A204.1 (cell line): ENCODE measurements around the gene SERPINH1.

Source experiments
- FAIRE-seq: peaks from 2 replicates; lab custom pipeline; 2012; peaks lifted over from hg19 to GRCh38; lab: Jason Lieb, UNC

SERPINH1 gene

DNA sequence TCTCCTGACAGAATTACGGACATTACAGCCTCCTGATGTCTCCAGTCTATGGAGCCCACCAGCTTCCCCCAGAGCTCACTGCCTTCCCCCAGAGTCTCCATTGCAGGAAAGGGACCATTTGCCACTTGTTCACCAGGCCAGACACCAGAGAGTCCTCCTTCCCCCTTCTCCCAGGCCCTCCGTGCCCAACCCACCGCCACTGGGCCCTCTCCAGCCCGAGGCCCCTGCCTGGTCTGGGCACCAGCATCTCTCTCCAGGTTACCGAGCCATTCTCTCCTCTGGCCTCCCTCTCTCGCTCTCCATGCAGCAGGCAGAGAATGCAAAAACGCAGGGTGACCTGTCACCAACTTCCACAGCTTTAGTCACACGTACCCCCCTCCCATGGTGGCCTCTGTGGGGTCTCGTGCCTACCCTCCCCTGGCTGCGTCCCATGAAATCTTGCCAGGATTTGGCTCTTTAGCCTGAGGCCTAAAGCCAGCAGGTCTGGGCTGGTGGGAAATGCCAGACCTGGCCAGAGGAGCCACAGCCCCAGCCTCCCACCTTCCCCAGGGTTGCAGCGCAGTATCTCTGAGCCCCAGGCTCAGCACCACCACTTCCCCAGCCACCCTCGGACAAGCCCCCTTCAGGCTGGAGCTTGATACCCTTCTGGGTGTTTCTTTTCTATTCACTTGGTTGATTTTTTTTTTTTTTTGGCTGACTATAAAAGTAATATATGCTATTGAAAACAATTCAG, 6.8 kb upstream of the SERPINH1 start:
- FAIRE-seq, result no peak

DNA sequence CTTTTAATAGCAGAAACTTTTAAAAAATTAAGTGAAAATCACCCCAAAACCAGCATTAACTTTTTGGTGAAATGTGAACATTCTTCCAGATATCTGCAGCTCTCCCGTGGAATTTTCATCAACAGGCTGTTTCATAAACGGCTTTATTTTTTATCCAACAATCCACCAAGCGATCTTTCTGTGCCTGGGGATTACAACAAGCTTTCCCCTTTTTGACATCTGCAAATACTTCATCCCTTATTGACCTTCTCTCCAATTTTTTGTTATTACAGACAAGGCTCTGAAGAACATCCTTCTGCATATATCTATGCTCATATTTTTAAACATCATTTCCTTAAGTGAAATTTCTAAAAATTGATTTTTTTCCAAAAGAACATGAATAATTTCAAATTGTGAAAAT, 5.8 kb upstream of the SERPINH1 start:
- FAIRE-seq, result no peak

DNA sequence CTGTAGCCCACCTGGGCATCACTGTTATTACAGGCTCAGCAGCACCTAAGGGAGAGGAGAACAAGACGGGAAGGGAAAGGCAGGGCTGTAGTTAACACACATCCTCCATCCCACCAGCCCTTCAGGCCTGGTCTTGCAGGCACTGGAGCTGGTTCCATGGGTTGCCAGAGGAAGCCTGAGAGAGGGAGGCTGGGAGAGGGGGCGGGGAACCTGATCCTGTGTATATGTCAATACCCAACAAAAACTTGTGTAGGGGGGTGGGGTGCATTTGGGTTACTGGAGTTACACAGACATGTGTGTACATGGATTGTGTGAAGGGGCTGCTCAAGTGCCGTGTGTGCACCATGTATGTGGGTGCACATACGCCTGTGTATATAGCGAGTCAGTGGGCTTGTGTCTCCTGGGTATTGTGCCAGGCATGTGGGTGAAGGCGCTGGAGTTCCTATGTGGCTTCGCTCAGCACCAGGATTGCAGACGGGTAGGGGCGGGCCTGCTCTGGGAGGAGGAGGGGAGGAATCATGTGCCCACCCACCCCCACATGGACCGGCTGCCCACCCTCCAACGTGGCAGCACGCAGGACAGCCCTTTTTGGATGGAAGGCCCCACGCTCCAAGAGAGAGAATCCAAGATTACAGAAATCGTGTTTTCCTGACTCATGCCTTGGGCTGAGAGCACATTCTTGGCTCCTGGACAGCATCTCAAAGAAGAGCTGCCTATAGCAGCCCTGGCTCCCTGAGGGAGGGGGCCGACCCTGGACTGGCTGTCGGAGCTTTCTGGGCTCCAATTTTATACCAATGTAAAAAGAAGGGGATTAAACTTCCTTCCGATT, 4.2 kb upstream of the SERPINH1 start:
- FAIRE-seq, result no peak

DNA sequence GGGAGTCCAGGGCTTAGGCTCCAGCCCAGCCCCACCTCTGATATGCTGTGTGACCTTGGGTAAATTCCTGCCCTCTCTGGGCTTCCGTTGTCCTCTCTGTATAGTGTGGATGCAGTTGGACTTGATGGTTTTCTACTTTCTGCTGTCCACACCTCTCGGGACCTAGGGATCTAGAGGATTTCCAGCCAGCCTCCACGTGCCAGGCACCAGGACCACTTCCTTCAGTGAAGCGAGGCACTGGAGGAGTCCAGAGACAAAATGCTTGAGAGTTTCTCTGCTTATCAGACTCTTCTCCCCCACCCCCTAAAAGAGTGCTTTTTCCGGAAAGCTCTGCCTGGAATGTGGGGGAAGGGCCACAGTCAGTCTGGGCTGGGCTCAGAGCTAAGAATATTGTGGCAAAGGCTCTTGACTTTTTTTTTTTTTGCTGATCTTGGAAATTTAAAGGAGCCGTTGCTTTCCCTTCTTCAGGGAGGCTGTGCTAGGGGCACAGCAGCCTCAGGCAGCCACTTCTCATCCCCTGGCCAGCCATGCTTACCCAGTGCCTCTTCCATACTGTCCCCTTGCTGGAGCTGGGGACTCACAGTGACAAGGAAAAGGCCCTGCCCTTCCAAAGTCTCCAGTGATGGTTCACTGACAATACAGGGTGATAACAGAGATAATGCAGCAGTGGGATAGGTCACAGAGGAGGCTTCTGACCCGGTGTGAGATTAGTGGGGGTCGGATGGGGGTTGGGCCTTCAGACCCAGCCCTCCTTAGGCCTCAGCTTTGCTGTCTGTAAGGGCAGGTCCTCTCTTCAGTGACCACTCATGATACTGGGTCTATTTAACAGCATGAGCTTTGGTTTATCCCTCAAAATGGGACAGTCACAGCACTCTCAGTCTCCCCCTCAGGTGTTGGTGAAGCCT, 2.9 kb upstream of the SERPINH1 start:
- no peak for FAIRE-seq

DNA sequence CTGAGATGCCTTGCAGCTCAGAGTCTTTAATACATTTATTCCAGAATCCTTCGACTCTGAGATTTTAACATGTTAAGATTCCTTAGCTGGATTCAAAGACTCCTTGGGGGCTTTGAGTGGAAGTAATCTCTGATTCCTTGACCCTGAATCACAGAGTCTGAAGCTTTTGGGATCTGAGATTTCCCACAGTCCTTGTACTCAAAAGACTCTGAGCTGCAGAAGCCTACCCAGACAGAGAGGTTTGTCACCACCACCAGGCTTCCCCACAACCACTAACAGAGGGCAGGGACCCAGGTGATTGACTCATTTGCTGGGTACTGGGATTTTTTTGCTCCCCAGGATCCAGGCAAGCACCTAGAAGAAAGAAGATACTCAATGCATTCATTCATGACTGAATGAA, 1.4 kb upstream of the SERPINH1 start:
- FAIRE-seq, result no peak

DNA sequence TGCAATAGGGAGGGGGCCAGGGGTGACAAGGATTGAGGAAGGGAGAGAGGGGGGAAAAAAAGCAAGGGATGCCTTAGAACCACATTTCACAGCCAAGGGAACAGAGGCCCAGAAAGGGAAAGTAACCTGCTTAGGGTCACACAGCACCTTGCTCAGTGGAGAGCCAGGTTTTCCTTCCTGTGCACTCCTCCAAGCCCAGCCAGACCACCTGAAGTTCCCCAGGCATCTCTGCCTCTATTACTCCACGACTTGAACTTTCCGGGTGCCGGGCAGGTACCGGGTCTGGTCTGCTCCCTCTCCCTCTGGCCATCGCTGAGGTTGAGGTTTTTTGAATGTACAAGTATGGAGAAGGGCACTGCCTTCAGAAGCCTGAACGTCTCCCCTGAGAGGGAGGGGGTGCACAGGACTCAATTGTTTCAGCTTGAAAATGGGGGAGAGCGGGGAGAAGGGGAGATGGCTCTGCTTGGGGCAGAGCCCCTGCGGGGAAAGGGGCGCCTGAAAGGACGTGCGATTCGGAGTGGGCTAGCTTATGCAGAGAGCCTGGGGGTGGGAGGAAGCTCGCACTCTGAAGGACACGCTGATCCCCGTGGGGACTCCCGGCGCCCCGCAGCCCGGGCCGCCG, 516 bp upstream of the SERPINH1 start:
- FAIRE-seq, result no peak

DNA sequence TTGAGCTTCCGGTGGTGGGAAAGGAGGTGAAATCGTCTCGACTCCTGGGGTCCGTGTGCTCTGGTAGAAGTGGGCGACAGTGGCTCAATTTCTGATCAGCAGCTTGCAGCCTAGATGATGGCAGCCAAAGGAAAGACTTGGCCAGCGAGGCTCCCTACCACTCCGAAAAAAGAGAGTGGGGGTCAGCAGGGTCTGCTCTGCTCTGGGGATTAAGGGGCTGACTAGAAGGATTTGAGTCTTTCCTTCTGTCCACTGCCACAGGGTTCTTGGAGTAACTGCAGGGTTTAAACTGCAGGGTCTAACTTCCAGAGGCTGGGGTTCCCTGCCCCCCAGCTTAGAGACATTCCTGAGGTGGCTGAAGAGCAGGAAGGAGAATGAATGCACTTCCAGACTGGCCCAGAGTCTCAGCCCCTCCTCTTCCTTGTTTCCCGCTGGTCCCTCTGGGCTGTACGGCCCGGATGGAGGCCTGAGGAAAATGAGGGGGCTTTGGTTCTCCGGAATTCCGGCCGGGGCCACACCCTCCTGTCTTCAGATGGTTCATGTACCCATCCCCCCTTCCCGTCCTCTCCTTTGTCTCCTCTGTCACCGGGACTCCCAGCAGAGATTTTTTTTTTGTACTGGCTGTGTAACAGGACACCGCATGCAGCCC, 907 bp downstream of the SERPINH1 start:
- FAIRE-seq, result no peak

DNA sequence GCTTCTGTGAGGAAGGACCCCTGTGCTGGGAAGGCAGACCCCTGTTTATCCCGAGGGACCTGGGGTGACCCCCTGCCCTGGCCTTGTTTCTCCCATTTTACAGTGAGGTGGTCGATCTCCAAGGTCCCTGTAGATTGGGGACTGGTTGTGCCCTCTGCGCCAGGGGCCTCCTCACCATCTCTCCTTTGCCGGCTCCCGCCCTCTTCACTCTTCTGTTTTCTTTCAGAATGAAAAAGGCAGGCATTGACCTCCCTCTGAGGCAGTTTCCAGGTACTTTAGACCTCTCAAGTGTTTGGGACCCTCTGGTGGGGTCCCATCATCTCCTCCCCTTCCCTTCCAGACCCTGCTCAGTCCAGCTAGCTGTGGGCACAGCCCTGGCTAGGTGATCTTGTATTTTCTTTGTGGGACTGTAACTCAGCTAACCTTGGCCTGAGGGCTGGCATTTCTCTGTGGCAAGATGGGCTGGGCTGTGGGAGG, 1.5 kb downstream of the SERPINH1 start:
- FAIRE-seq, result no peak

DNA sequence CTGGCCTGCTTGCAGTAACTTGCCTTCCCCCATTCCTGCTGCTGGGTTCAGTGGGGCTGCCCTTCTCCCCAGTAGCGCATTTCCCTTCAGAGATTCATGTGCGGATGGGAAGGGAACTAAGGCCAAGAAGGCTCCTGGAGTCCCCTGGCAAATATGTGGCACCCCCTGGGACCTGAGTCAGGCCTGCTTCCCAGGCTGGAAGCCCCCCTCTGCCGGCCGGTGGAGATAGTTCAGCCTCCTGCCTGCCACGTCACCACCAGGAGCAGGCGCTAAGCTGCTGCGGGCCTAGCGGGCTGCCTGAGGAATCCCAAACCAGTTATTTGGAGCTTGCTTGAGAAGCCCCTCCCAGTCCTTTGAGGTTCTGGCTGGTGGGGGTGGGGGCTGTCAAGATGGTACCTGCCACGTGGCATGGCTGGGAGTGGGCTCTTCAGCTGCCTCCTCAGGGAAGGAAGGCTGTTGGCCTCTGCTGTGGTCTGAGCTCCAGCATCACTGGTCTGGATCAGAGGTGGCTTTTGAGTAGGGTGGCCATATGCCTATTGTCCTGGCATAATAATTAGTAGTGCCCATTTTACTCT, 2.0 kb downstream of the SERPINH1 start:
- FAIRE-seq, result no peak

DNA sequence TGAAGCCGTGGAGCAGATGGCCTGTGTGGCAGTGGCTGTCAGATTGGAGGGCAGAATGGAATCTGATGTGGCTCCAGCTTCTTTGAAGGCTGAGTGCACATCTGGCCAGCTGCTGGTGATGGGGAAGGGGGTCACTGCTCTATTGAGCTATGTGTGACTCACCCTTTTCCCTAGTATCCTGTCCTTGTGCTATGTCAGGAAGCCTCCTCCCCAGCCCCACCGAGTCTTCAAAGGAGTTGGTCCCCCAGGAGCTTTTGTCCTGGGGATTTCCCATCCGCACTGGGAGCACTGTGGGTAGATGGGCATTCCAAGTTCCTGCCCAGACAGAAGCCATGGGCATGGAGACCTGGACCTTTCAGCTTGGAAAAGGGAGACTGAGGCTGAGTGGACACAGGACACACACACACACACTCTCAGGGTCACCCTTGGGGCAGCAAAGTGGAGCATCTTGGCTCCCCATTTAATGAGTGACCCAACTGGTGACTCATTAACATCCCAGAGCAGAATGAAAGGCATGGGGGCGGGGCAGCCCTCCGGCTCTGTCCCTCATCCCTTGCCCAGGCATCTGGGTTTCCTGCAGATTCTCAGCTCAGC, 3.3 kb downstream of the SERPINH1 start:
- FAIRE-seq, result no peak

DNA sequence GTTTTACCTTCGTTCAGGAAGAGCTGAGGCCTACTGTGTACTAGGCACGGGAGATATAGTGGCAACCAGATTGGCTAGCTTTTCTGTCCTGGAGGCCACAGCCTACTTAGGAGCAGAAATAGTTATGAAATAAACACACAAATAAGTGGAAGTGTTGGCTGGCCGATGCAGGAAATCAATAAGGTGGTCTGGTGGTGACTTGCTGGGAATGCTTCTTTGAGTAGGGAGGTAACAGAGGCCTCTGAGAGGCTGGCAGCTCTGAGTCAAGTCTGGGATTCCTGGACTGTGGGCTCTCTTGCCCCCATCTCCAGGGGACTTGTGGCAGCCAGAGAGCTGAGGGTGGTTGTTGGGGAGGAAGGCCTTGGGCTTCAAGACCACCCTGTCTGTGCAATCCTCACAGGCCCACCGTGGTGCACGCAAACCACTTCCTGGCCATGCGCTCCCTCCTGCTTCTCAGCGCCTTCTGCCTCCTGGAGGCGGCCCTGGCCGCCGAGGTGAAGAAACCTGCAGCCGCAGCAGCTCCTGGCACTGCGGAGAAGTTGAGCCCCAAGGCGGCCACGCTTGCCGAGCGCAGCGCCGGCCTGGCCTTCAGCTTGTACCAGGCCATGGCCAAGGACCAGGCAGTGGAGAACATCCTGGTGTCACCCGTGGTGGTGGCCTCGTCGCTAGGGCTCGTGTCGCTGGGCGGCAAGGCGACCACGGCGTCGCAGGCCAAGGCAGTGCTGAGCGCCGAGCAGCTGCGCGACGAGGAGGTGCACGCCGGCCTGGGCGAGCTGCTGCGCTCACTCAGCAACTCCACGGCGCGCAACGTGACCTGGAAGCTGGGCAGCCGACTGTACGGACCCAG, 4.1 kb downstream of the SERPINH1 start:
- no peak for FAIRE-seq

DNA sequence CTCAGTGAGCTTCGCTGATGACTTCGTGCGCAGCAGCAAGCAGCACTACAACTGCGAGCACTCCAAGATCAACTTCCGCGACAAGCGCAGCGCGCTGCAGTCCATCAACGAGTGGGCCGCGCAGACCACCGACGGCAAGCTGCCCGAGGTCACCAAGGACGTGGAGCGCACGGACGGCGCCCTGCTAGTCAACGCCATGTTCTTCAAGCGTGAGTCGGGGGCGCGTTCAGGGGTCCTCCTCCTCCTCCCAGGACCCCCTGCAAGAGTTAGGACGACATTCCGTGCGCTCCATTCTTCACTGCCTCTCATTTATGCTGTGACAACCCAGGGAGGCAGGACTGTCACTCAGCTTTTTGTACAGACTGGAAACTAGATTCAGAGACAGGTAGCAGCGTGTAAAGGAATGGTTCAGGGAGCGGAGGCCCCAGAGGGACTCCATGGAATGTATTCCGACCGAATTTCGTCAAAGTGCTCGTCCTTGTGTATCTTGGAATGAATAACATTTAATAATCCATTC, 4.8 kb downstream of the SERPINH1 start:
- no peak for FAIRE-seq

DNA sequence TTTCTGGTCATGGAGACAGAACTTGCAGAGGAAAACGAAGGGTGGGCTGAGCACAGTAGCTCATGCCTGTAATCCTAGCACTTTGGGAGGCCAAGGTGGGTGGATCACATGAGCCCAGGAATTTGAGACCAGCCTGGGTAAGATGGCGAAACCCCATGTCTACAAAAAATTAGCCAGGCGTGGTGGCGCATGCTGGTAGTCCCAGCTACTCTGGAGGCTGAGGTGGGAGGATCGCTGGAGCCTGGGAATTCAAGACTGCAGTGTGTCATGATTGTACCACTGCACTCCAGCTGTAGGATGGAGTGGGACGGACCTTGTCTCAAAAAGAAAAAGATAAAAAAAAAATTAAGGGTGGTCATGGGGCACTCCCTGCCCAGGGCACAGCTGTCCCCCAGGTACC, 5.9 kb downstream of the SERPINH1 start:
- no peak for FAIRE-seq

DNA sequence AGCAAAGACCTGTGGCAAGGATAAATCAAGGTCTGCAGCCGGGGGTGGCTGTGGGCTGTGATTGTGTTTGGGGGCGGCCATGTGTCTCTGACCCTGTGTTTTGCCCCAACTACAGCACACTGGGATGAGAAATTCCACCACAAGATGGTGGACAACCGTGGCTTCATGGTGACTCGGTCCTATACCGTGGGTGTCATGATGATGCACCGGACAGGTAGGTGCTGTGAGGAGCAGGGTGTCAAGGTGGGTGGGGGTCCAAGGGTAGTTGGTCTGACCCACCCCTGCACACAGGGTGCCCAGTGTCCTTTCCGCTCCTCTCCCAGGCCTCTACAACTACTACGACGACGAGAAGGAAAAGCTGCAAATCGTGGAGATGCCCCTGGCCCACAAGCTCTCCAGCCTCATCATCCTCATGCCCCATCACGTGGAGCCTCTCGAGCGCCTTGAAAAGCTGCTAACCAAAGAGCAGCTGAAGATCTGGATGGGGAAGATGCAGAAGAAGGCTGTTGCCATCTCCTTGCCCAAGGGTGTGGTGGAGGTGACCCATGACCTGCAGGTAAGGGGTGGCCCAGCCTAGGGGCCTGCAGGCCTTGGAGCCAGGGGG, 6.7 kb downstream of the SERPINH1 start:
- FAIRE-seq, result no peak

DNA sequence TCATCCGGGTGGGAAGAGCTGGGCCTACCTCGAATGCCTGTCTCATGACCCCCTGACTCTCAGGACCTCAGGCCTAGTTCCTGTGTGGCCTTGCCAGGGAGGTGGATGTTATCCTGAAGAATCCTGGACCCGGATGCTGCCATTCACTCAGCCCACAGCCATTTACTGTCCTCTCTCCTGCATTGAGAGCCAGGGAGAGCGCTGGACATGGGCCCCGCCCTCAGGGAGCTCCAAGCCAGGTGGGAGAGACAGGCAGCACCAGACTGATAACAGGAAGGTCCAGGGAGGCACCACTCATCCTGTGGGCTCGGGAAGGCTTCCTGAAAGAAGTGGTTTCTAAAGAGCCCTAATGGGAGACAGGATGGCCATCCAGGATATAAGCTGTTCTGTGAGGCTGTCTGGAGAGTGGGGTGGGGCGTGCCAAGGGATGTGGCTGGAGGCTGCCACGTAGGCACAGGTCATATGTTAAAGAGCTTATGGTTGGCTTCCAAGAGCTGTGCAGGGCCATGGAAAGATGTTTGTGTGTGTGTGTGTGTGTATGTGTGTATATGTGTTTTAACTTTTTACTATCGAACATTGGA, 8.6 kb downstream of the SERPINH1 start:
- FAIRE-seq, result no peak

DNA sequence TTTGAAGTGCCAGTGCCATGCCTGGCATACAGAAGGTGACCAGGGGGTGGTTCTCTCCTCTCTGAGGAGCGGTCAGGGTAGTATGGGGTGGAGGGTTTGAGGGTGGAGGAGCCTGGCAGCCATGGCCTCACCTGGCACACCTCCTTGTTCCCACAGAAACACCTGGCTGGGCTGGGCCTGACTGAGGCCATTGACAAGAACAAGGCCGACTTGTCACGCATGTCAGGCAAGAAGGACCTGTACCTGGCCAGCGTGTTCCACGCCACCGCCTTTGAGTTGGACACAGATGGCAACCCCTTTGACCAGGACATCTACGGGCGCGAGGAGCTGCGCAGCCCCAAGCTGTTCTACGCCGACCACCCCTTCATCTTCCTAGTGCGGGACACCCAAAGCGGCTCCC, 9.6 kb downstream of the SERPINH1 start:
- no peak for FAIRE-seq

DNA sequence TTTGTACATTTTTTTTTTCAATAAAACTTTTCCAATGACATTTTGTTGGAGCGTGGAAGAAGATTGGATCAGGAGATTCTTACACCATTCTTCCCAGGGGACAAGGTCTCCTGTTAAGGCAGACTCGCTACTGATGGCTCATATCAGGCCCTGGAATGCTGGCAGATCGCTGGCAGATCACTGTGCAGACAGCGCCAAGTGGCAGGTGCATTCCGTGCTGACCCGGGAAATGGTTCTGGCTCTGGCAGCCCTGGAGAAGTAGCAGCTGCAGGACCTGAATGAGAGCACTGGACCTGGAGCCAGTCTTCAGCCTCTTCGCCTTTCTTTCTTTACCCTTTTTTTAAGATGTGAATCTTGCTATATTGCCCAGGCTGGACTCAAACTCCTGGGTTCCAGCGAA, 10.7 kb downstream of the SERPINH1 start:
- no peak for FAIRE-seq

DNA sequence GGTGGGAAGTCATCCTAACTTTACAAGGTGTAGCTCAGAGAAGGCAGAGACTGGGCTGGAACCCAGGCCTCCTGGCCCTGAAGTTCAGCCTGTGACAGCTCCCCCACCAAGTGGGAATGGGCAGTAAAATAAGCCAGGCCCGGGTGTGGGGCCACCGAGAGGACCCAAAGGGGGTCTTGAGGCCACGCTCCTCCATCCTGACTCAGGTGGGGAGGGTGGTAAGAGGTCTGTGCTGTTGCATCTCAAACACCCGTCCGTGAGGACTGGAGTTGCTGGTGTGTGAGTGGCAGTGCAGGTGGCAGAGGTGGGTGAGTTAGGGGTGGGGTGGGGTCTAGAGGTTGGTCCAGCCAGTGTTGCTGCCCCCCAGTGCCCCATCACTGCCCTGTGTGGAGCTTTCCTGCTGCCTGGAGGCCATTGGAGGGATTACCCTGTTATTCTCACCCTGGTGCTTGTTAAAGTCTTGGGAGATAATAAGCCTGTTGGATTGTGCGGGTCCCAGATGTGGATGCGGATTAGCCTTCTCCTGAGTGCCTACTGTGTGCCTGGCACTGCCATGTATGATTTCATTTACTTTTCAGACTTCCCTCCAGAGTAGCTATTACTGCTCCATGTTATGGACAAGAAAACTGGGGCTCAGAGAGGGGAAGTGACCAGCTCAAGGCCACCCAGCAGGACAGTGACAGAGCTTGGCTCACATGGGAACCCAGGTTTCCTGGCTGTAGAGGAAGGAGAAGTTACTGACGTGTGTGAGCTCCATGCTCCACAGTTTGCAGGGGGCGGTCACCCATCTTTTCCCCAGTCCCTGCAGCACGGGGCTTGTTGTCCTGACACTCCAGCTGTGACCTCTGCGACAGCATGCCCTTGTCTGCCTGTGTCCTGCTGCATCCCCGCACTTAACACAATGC, 12.9 kb downstream of the SERPINH1 start:
- no peak for FAIRE-seq
